GM19099 (cell line): ENCODE measurements around the gene SERINC2.
A peak's percentile ranks its signal among the peaks of the same experiment; 100 is the strongest.

Experiments
- POLR2A ChIP-seq: IDR thresholded peaks from 3 replicates; pipeline ENCODE4 v1.6.1; 2011; ENCODE audit warnings: low read depth; ENCODE audit not compliant: insufficient read length; ENCODE audit errors: extremely low read depth

SERINC2 gene

DNA sequence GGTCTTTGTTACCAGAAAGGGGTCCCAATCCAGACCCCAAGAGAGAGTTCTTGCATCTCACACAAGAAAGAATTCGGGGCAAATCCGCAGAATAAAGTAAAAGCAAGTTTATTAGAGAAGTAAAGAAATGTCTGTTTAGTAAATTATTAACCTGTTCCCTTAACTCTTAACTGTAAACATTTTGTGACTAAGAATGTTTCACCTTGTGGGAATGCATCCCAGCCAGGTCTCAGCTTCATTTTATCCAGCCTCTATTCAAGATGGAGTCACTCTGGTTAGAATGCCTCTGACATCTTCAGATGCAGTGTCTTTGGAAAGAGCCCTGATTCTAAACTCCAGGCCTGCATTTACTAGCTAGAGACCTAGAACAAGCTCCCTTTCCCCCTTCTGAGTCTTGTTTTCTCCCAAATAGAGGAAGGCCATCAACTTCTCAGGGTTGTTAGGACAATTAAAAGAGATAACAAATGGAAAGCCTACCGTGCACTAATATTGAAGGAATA is 35.6 kb upstream of the SERINC2 start:
- TF ChIP-seq POLR2A: no peak

GRCh38 chr1:31378001-31378400 is 35.0 kb upstream of the SERINC2 start:
- TF ChIP-seq POLR2A: no peak

DNA sequence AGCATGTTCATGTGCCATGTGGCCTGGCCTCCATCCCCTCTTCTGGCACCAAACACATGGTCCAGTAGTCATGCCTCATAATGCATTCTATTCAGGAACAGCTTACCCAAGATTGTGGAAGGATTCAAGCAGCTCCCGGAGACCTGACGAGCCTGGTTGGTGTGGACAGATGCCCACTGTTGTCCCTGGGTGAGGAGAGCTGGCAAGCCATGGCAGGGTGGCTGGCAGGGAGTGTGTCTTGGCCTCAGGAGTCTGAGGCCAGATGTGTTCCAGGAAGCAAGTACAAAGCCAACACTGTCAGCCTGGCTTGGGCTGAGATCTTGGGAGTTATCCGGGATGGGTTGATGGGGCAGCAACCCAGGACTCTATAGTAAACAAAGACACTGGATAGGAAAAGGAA is 32.8 kb upstream of the SERINC2 start:
- TF ChIP-seq POLR2A: no peak

DNA sequence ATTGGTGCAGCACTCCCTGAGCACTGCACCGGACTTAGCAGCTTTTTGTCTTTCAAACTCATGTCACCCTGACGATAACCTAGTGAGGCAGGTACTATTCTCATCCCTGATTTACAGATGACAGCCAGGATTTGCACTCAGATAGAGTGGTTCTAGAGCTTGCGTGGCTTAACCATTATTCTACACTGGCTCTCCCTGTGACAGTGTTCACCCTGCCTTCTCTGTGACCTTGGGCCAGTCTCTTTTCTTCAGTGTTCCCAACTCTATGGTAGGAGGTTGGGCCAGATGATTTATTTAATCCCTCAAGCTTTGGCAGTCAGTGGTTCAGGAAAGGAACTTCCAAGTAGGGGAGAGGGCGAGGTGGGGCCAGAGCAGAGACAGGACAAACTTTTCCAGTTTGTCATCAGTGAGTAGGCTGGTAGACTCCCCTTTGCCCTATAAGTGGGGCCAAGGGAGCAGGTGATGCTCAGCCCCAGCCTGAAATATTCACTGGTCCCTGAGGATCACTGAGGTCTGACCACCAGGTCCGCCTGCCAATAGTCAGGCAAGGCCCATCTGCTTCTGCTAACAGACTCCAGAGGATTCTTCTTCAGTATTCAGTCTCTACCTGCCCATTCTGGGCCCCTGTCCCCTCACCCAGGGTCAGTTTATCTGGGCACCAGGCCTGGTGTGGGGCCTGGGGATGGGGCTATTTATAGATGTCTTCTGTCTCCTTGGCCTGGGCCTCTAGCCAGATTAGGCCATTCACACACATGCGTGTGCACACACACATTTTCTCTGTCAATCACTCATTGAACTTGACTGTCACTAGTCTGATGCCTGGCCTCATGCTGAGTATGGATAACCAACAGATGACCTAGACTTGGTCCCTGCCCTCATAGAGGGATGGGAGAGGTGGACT is 31.4 kb upstream of the SERINC2 start:
- no peak for TF ChIP-seq POLR2A

DNA sequence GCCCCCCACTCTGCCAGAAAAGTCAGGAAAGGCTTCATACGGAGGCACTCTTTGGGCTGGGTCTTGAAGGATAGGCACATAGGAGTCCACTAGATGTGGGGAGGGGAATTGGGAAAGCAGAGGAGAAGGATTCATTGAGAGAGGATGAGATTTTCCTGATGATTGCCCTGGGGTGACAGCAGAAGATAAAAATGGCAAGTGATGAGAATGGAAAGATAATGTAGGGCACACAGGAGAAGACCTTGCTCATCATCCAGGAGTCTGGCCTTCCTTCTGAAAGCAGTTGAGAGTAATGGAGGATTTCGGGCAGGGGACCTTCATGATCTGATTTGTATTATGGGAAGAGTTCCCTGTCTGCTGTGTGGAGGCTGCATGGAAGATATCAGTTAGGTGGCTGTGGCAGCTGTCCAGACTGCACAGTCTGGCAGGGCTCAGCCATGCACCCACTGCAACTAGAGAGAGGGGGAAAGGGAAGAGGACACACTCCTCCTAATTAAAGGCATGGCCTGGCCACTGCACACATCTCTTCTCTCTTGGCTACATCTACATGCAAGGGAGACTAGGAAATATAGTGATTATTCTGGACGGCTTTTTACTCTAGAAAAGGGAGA is 30.5 kb upstream of the SERINC2 start:
- TF ChIP-seq POLR2A: no peak

GRCh38 chr1:31383967-31384366 is 29.0 kb upstream of the SERINC2 start:
- no peak for TF ChIP-seq POLR2A

- TF ChIP-seq POLR2A: no peak
These were observed 25.4 kb upstream of the SERINC2 start for GRCh38 chr1:31387612-31388011.

GRCh38 chr1:31389616-31390015 is 23.4 kb upstream of the SERINC2 start:
- no peak for TF ChIP-seq POLR2A

GRCh38 chr1:31390071-31390470 is 22.9 kb upstream of the SERINC2 start:
- TF ChIP-seq POLR2A: no peak

GRCh38 chr1:31393463-31393862 is 19.6 kb upstream of the SERINC2 start:
- TF ChIP-seq POLR2A: no peak

DNA sequence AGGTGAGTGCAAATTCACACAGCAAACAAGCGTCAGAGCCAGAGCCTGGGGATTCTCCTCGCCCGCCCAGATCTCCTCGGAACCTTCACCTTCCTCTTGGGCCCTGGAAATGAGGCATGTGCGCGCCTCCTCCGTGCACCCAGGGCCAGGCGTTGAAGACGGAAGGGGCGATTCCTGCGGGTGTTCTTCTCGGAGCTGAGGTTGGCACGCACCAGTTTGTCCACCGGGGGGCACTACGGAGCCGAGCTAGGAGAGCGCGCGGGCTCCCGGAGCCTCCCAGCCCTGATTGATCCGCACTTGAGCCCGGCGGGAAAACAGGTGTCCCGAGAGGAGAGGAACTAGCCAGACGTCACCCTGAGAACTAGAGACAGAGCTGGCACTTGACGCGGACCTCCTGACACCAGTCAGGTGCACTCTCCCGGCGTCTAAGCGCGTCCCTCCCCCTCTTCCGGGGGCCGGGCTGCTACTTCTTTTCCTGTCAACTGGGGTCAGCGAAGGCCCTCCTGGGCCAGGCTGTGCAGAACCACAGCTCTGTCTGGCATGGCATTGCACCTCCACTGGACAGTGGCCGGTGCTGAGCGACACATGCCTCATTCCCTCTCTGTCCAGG is 18.3 kb upstream of the SERINC2 start:
- TF ChIP-seq POLR2A: peak; percentile 28

- TF ChIP-seq POLR2A: no peak
These were observed 16.2 kb upstream of the SERINC2 start for GRCh38 chr1:31396633-31397351.

DNA sequence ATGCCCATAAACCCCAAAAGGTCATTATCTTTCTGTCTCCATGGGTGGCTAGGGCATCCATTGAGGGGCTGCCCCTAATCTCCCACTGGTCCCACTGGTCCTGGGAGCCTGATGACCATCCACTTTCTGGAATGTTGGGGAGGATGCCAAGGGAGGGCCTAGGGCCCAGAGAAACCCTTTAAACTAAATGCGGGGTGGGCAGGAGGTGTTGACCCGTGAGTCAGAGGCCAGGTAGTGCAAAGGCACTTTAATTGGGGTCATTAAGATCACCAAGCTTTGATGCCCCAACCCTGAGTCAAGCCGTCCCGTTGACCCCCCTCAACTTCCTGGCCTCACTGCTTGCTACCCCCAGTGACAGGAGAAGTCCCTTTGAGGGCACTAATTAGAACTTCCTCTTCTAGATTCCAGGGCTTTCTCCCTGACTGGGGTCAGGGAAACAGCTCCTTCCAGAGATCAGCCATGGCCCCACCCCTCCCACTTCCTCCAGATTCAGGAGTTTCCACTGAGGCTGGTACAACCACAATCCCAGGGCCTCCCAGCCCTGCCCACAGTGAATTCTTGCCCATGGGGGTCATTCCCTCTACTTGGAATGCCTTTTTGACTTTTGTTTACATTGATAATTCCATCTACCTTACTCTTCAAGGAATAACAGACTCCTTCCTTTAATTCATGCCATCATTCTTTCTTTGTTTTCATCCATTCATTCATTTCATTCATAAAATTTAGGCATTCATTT is 15.5 kb upstream of the SERINC2 start:
- TF ChIP-seq POLR2A: no peak

DNA sequence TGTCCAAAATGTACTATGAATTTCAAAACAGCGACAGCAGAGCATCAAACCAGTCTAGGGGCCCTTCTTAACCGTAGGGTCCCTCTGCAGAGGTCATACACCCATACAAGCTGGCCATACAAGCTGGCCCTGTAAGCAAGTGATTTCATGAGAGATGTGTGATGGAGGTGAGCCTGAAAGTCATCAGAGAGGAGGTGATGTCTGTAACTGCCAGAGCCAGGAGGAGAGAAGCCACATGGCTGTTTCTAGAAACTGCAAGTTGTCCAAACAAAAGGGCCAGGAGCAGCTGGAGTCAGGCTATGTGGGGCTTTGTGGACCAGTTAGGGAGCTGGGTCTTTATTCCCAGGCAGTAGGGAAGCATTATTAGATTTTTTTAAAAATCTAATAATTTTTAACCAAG is 14.8 kb upstream of the SERINC2 start:
- TF ChIP-seq POLR2A: no peak

DNA sequence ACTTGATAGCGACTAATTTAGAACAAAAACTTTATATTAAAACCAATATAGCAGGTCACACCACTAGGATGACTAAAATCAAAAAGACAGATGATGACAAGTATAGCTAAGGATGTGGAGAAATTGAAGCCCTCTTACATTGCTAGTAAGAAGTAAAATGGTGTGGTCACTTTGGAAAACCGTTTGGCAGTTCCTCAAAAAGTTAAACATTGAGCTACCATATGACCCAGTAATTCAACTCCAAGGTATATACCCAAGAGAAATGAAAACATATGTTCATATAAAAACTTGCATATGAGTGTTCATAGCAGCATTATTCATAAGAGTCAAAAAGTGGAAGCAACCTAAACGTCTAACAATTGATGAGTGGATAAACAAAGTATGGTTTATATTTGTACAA is 13.0 kb upstream of the SERINC2 start:
- no peak for TF ChIP-seq POLR2A

- no peak for TF ChIP-seq POLR2A
These were observed 12.6 kb upstream of the SERINC2 start for GRCh38 chr1:31400393-31400792.
